Epithelial cell of esophagus (primary cell): ENCODE measurements around the gene IRAK2.
A peak's percentile ranks its signal among the peaks of the same experiment; 100 is the strongest.

Experiments
- DNase-seq: peaks from one replicate; pipeline ENCODE4 v3.0.0; 2010; ENCODE audit warnings: low read depth
- H3K4me3 ChIP-seq: 2 replicates; pipeline ENCODE4 v1.5.1; 2011; ENCODE audit warnings: mild to moderate bottlenecking, low read length, control low read depth
- TF ChIP-seq, protein P1 (sequence below): IDR thresholded peaks from 2 replicates; pipeline ENCODE4 v1.5.1; 2011; ENCODE audit warnings: low read depth, mild to moderate bottlenecking, low read length, control low read depth, inconsistent platforms; ENCODE audit not compliant: insufficient read depth; ENCODE audit errors: missing control alignments

The IRAK2 gene

GRCh38 chr3:10192953-10193691 lies 28.4 kb downstream of the IRAK2 start:
- TF ChIP-seq, protein P1, sequence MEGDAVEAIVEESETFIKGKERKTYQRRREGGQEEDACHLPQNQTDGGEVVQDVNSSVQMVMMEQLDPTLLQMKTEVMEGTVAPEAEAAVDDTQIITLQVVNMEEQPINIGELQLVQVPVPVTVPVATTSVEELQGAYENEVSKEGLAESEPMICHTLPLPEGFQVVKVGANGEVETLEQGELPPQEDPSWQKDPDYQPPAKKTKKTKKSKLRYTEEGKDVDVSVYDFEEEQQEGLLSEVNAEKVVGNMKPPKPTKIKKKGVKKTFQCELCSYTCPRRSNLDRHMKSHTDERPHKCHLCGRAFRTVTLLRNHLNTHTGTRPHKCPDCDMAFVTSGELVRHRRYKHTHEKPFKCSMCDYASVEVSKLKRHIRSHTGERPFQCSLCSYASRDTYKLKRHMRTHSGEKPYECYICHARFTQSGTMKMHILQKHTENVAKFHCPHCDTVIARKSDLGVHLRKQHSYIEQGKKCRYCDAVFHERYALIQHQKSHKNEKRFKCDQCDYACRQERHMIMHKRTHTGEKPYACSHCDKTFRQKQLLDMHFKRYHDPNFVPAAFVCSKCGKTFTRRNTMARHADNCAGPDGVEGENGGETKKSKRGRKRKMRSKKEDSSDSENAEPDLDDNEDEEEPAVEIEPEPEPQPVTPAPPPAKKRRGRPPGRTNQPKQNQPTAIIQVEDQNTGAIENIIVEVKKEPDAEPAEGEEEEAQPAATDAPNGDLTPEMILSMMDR: peak; percentile 69
- no peak overlapping the region for H3K4me3 ChIP-seq
- DNase-seq: peak; percentile 95

DNA sequence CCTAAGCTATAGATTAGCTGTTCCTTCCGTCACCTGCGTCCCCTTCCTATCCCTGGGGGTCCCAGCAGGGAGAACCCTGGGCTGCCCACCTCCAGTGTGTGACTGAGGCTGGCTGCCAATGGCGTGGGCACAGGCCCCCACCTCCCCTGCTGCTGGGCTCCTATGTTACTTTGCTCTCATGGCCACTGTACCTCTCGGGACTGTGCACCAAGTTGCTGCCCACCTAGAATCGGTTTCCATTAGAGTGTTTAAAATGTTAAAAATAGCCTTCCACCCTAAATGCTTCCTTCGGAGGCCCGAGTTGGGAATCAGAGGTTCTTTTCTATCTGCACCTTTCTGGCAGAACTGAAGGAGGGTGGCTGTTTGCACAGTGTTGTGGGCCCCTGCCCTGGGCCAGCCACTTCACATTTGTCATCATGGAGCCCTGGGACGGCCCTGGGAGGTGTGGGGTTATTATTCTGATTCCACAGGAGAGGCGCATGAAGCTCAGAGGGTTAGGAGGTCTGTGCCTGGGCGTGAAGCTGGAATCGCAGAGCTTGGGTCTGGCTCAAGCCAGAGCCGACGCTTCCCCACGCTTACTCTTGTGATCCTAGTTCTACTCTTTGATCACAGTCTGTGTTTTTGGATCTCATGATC lies 29.1 kb downstream of the IRAK2 start:
- no peak overlapping the region for H3K4me3 ChIP-seq
- DNase-seq: no peak

GRCh38 chr3:10194328-10195071 lies 29.8 kb downstream of the IRAK2 start:
- DNase-seq: peak; percentile 96
- H3K4me3 ChIP-seq: no peak overlapping the region
- TF ChIP-seq, protein P1: no peak

More for the DNA sequence above, 29.1 kb downstream of the IRAK2 start:
- TF ChIP-seq, protein P1: no peak

DNA sequence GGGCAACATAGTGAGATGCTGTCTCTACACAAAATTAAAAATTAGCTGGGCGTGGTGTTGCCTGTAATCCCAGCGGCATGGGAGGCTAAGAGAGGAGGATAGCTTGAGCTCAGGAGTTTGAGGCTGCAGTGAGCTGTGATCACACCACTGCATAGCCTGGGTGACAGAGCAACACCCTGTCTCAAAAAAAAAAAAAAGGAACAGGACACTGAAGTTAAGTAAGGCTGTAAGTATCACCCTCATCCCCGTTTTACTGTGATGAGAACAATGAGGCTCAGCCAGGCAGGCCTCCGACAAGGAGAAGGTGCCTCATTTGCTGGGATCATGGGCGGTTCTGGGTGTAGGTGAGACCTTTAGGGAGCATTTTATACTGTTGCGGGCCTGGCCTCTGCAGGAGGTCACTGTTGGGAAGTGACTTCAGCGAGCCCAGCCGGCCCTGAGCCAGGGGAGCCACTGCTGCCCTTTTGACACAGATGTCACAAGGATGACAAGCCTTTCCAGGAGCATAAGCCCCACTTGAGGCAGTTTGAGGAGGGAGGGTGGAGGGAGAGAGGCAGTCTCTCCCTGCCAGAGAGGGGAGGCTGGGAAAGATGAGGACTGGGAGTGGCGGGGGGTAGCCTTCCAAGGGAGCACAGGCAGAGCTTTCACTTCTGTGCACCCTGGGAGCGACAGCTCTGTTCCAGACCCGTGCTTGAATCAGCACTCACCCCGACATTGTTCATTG lies 30.8 kb downstream of the IRAK2 start:
- DNase-seq: no peak
- H3K4me3 ChIP-seq: no peak overlapping the region
- TF ChIP-seq, protein P1: no peak

DNA sequence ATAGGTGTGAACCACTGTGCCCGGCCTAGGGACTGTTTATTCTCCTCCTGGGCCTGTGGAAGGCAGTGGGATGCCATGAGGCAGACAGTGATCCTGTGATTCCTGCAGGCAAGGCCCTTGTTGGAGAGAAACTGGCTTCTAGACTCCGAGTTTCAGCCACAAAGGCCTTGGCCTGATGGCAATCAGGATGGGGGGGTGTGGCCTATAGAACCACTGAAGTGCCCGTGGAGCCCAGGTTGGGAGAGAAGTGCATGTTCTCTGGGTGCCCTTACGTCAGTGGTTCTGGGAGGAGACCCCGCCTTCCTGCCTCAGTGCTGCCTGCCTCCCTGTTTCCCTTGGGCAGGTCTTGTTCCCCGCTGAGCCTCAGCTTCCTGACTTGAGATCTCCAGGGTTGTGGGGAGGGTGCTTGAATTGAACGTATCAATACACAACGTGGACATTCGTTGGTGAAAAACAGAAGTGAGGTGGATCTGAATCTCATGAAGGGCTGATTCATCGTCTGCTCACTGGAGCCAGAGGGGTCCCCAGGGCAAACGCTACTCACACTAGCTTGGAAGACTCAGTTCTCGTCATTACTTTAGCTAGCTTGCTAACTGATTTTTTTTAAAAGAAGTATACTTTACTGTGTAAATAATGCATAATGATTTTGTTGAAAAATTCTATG lies 31.8 kb downstream of the IRAK2 start:
- H3K4me3 ChIP-seq: no peak overlapping the region
- peak; percentile 53 for DNase-seq
- TF ChIP-seq, protein P1: no peak

GRCh38 chr3:10198226-10198625 lies 33.5 kb downstream of the IRAK2 start:
- TF ChIP-seq, protein P1: no peak
- no peak overlapping the region for H3K4me3 ChIP-seq
- DNase-seq: no peak
